Fibroblast of peridontal ligament (primary cell): ENCODE measurements around the gene KCNJ10.
A peak's percentile ranks its signal among the peaks of the same experiment; 100 is the strongest.

Experiments
- DNase-seq: peaks from one replicate; pipeline ENCODE4 v3.0.0-alpha.2; 2010; ENCODE audit errors: extremely low read depth

Gene KCNJ10

GRCh38 chr1:159991513-159991912 is 78.4 kb downstream of the KCNJ10 start:
- peak; percentile 45 for DNase-seq

- no peak for DNase-seq
Measured at GRCh38 chr1:159990005-159990404, 80.0 kb downstream of the KCNJ10 start.

GRCh38 chr1:159989581-159989980 is 80.4 kb downstream of the KCNJ10 start:
- peak; percentile 41 for DNase-seq

GRCh38 chr1:159988006-159988405 is 82.0 kb downstream of the KCNJ10 start:
- DNase-seq, result no peak

GRCh38 chr1:159987186-159987585 is 82.8 kb downstream of the KCNJ10 start:
- no peak for DNase-seq

GRCh38 chr1:159986531-159986930 is 83.4 kb downstream of the KCNJ10 start:
- no peak for DNase-seq

- no peak for DNase-seq
Measured at GRCh38 chr1:159986093-159986492, 83.9 kb downstream of the KCNJ10 start.

- no peak for DNase-seq
Measured at GRCh38 chr1:159985473-159985872, 84.5 kb downstream of the KCNJ10 start.

GRCh38 chr1:159983681-159984080 is 86.3 kb downstream of the KCNJ10 start:
- DNase-seq, result no peak

GRCh38 chr1:159982280-159982679 is 87.7 kb downstream of the KCNJ10 start:
- DNase-seq, result no peak

GRCh38 chr1:159981351-159982055 is 88.5 kb downstream of the KCNJ10 start:
- no peak for DNase-seq

GRCh38 chr1:159980786-159981185 is 89.2 kb downstream of the KCNJ10 start:
- no peak for DNase-seq

GRCh38 chr1:159980076-159980475 is 89.9 kb downstream of the KCNJ10 start:
- no peak for DNase-seq

GRCh38 chr1:159979257-159979656 is 90.7 kb downstream of the KCNJ10 start:
- peak; percentile 83 for DNase-seq

- no peak for DNase-seq
Measured at GRCh38 chr1:159978107-159978398, 91.9 kb downstream of the KCNJ10 start.

- no peak for DNase-seq
Measured at GRCh38 chr1:159977364-159978106, 92.4 kb downstream of the KCNJ10 start.

- DNase-seq, result no peak
Measured at GRCh38 chr1:159974350-159974965, 95.5 kb downstream of the KCNJ10 start.

GRCh38 chr1:159973350-159973940 is 96.5 kb downstream of the KCNJ10 start:
- DNase-seq, result no peak

GRCh38 chr1:159972443-159973205 is 97.3 kb downstream of the KCNJ10 start:
- no peak for DNase-seq

- DNase-seq, result no peak
Measured at GRCh38 chr1:159970932-159971342, 99.0 kb downstream of the KCNJ10 start.

- DNase-seq, result no peak
Measured at GRCh38 chr1:159968901-159969300, 101.1 kb downstream of the KCNJ10 start.

GRCh38 chr1:159965263-159965662 is 104.7 kb downstream of the KCNJ10 start:
- DNase-seq, result no peak
